GM23248 (cell line): ENCODE measurements around the gene SSMEM1. TPM values are rescaled to one million over a fixed set of nuclear protein-coding genes. Genes with fewer than 3 reads are reported as not detected.
A peak's percentile ranks its signal among the peaks of the same experiment; 100 is the strongest.
"Not testable (repeated sequence)": the region's sequence is repeated elsewhere in the genome, so short reads cannot be mapped to it uniquely, and the experiment has no call there.

Source experiments
- DNase-seq: peaks from one replicate; pipeline ENCODE4 v3.0.0-alpha.2; 2015
- H2AFZ ChIP-seq: fragments of 200-600 bp; sonication (generic); 2 replicates; pipeline ENCODE4 v1.6.1; 2016; ENCODE audit warnings: antibody characterized with exemption
- H3F3A ChIP-seq: fragments of 200-600 bp; sonication (generic); 2 replicates; pipeline ENCODE4 v1.6.1; 2016; ENCODE audit warnings: mild to moderate bottlenecking, antibody characterized with exemption, mixed run types; ENCODE audit not compliant: insufficient read depth
- H3K27ac ChIP-seq: fragments of 200-600 bp; sonication (generic); 2 replicates; pipeline ENCODE4 v1.5.1; 2016; ENCODE audit warnings: mild to moderate bottlenecking
- H3K27me3 ChIP-seq: fragments of 200-600 bp; sonication (generic); replicated peaks from 2 replicates; pipeline ENCODE4 v1.6.1; 2016; ENCODE audit warnings: mild to moderate bottlenecking; ENCODE audit not compliant: insufficient read depth
- H3K36me3 ChIP-seq: fragments of 200-600 bp; sonication (generic); 2 replicates; pipeline ENCODE4 v1.6.1; 2016; ENCODE audit warnings: low read depth, mild to moderate bottlenecking
- H3K4me1 ChIP-seq: fragments of 200-600 bp; sonication (generic); 2 replicates; pipeline ENCODE4 v1.6.1; 2016; ENCODE audit warnings: mild to moderate bottlenecking; ENCODE audit not compliant: insufficient read depth
- H3K4me2 ChIP-seq: fragments of 200-600 bp; sonication (generic); one replicate; pipeline ENCODE4 v1.6.1; 2016; ENCODE audit warnings: mild to moderate bottlenecking; ENCODE audit not compliant: unreplicated experiment
- H3K4me3 ChIP-seq: fragments of 200-600 bp; sonication (generic); 2 replicates; pipeline ENCODE4 v1.5.1; 2016; ENCODE audit warnings: mild to moderate bottlenecking
- H3K79me2 ChIP-seq: fragments of 200-600 bp; sonication (generic); 2 replicates; pipeline ENCODE4 v1.6.1; 2016; ENCODE audit warnings: mild to moderate bottlenecking; ENCODE audit not compliant: insufficient read depth
- H3K9ac ChIP-seq: fragments of 200-600 bp; sonication (generic); 2 replicates; pipeline ENCODE4 v1.6.1; 2016; ENCODE audit warnings: mild to moderate bottlenecking
- H3K9me2 ChIP-seq: fragments of 200-600 bp; sonication (generic); 2 replicates; pipeline ENCODE4 v1.6.1; 2016; ENCODE audit warnings: mixed run types, mild to moderate bottlenecking, moderate library complexity; ENCODE audit not compliant: insufficient read depth
- H3K9me3 ChIP-seq: fragments of 200-600 bp; sonication (generic); one replicate; pipeline ENCODE4 v1.6.1; 2017; ENCODE audit warnings: low read depth
- H4K20me1 ChIP-seq: fragments of 200-600 bp; sonication (generic); 2 replicates; pipeline ENCODE4 v1.6.0; 2016; ENCODE audit not compliant: insufficient read depth
- EZH2 ChIP-seq: fragments of 200-600 bp; sonication (generic); IDR thresholded peaks from 2 replicates; pipeline ENCODE4 v1.6.1; 2018; ENCODE audit warnings: antibody characterized with exemption, mild to moderate bottlenecking; ENCODE audit not compliant: insufficient read depth, poor library complexity, severe bottlenecking
- EZH2phosphoT487 ChIP-seq: fragments of 200-600 bp; sonication (generic); IDR thresholded peaks from 2 replicates; pipeline ENCODE4 v1.6.1; 2018; ENCODE audit warnings: antibody characterized with exemption, moderate library complexity, mild to moderate bottlenecking, low read depth; ENCODE audit not compliant: insufficient read depth
- WGBS, 2 experiments: methylation state at CpG; one replicate each; pipeline ENCODE4 v1.1.6; 2015 to 2017; ENCODE audit warnings: low lambda C conversion rate in 2 of 2, low coverage in 1 of 2; ENCODE audit errors: missing lambda C conversion rate in 2 of 2; 5-methylcytosine and 5-hydroxymethylcytosine counted together
- in situ Hi-C: fragments of 300-500 bp; cut with MboI; formaldehyde crosslinking; loops from 2 replicates; pipeline ENCODE4 v1.15.0; 2020
- polyA plus RNA-seq: library from polyadenylated mRNA; unstranded; fragments of >200 nt; fragmentation: Nextera tagmentation; extraction: Ambion mirVana; gene quantifications from 2 replicates; pipeline ENCODE4 v1.2.1, GENCODE V29; 2016
- total RNA-seq: library from RNA; depleted of rRNA; stranded (reverse); fragments of >200 nt; shearing (Covaris generic); gene quantifications from 2 replicates; pipeline ENCODE4 v1.2.3, GENCODE V29; 2014

Gene SSMEM1
- total and polyA plus RNA-seq, 2 experiments from 2014 or later, result not detected

DNA sequence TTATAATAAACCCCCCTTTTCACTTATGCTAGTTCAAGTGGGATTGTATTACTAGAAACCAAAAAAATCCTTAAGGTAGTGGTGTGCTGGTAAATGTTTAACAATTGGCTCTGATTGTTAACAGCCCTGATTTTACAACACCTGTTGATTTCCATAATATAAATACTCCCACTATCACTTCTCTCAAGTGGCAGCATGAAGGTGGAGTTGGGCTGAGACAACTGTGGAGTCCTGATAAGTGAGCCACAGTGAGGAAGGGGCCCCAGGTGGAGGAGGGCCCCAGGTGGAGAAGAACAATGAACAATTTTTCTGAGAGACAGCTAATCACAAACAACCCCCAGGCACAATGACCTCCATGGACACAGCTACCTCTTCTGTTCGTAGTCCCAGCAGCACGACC, 26.4 kb downstream of the SSMEM1 start:
- no peak overlapping the region for H3K4me2 ChIP-seq
- no peaks in the 10 kb centered on the region for H3K9me2 ChIP-seq
- 50 to 76% methylated on average over 2 of the region's 2 CpGs for WGBS, 2 experiments
- H3K4me3 ChIP-seq, result no peak overlapping the region
- no peak overlapping the region for H2AFZ ChIP-seq
- no peaks in the 10 kb centered on the region for H3K4me1 ChIP-seq
- no peaks in the 10 kb centered on the region for H3K79me2 ChIP-seq
- TF ChIP-seq EZH2, result no peak
- no peak overlapping the region for H3K27ac ChIP-seq
- no peaks in the 10 kb centered on the region for H3F3A ChIP-seq
- no peaks in the 10 kb centered on the region for H3K9me3 ChIP-seq
- H3K27me3 ChIP-seq, result no peaks in the 10 kb centered on the region
- in situ Hi-C loops, result loop anchor here (25.0 kb wide), 1 partner anchor 478 kb away; no protein-coding TSS in a partner anchor
- DNase-seq, result no peak
- H3K9ac ChIP-seq, result no peak overlapping the region
- H4K20me1 ChIP-seq, result no peaks in the 10 kb centered on the region
- H3K36me3 ChIP-seq, result no peaks in the 10 kb centered on the region

DNA sequence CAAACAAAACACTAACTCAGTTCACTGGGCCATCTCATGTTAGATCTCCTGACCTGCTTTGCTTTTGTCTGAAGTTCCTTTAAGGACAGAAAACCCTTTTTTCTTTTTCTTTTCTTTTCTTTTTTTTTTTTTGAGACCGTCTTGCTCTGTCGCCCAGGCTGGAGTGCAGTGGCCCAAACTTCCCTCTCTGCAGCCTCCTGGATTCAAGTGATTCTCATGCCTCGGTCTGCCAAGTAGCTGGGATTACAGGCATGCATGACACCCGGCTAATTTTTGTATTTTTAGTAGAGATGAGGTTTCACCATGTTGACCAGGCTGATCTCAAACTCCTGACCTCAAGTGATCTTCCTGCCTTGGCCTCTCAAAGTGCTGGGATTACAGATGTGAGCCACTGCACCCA, 28.7 kb downstream of the SSMEM1 start:
- H3K79me2 ChIP-seq, H3K36me3 ChIP-seq, H3K9ac ChIP-seq, H3K9me2 ChIP-seq, H3F3A ChIP-seq, H3K27me3 ChIP-seq, H3K4me1 ChIP-seq, H3K4me2 ChIP-seq, H3K27ac ChIP-seq, H3K4me3 ChIP-seq, DNase-seq, H3K9me3 ChIP-seq, H4K20me1 ChIP-seq, H2AFZ ChIP-seq: not testable (repeated sequence)
- in situ Hi-C loops, result loop anchor here (25.0 kb wide), 1 partner anchor 476 kb away; no protein-coding TSS in a partner anchor
- WGBS, 2 experiments, result 42 to 49% methylated on average over 4 of the region's 4 CpGs

DNA sequence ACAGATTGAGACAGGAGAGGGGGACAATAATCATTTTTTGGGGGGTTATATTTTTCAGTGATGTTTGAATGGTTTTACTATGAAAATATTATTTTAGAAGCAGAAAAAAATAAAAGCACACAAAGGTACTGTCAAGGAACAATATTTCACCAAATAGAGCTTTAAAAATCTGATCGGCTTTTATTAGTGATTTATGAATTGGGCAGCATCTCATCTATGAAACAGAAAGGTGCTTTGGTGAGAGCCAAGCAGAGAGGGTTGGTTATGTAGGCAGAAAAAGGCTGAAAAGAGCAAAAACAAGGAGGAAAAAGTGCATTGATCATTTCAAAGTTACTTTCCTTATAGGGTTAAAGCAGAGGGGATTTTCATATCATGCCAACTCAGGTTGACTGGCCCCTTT, 32.6 kb downstream of the SSMEM1 start:
- H3K9ac ChIP-seq, result no peak overlapping the region
- H3K4me3 ChIP-seq, result no peak overlapping the region
- no peak overlapping the region for H3K27ac ChIP-seq
- H2AFZ ChIP-seq, result no peak overlapping the region
- DNase-seq, result no peak
- no peaks in the 10 kb centered on the region for H4K20me1 ChIP-seq
- H3K4me1 ChIP-seq, result peaks cover 13% of the 10 kb centered on the region
- no peak for TF ChIP-seq EZH2
- no peak for TF ChIP-seq EZH2phosphoT487
- WGBS, 2 experiments, result 95 to 100% methylated on average over 1 of the region's 1 CpG
- H3K9me3 ChIP-seq, result no peaks in the 10 kb centered on the region
- in situ Hi-C loops, result loop anchor here (25.0 kb wide), 1 partner anchor 472 kb away; no protein-coding TSS in a partner anchor
- no peaks in the 10 kb centered on the region for H3K9me2 ChIP-seq
- H3K79me2 ChIP-seq, result no peaks in the 10 kb centered on the region
- no peaks in the 10 kb centered on the region for H3K27me3 ChIP-seq
- no peaks in the 10 kb centered on the region for H3K36me3 ChIP-seq
- H3K4me2 ChIP-seq, result no peak overlapping the region
- H3F3A ChIP-seq, result peaks cover 11% of the 10 kb centered on the region; the same call in 1 of the 2 replicates

DNA sequence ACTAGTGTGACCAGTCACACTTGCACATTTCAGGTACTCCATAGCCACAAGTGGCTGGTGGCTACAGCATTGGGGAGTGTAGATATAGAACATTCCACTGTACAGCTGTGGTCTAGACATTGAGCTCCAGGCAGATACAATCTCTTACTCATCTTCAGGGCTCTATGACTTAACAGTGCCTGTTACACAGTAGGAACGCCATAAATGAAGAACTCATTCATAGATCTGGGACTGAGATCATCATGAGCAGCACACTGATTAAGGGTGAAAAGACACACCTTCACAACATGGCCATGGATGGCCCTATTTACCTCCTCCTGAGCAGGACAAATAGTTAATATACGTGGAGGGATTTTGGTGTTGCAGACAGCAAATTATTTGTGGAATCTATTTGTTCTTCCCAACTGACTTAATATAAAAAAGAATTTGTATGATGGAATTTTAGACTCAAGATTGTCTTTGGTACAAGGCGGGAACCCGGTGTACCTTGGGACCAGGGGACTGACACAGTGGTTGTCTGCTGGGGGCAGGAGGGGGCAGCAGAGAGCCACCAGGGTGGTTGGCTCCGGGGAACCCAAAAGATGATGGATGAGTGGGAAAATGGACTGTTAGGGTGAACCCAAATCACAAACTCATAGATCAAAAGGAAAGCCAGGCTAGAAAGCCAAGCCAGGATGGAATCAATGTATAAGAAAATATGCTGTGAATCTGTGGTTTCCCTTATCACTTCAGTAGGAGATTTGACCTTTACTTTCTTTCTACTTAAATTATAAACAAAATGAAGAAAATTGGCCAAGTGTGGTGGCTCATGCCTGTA, 34.7 kb downstream of the SSMEM1 start:
- no peak overlapping the region for H2AFZ ChIP-seq
- H3K36me3 ChIP-seq, result no peaks in the 10 kb centered on the region
- no peaks in the 10 kb centered on the region for H4K20me1 ChIP-seq
- DNase-seq, result peak; percentile 88
- no peak overlapping the region for H3K9ac ChIP-seq
- H3K9me2 ChIP-seq, result no peaks in the 10 kb centered on the region
- H3K4me3 ChIP-seq, result no peak overlapping the region
- in situ Hi-C loops, result loop anchor here (25.0 kb wide), 1 partner anchor 470 kb away; no protein-coding TSS in a partner anchor
- no peaks in the 10 kb centered on the region for H3K27me3 ChIP-seq
- peaks cover 11% of the 10 kb centered on the region; the same call in 1 of the 2 replicates for H3F3A ChIP-seq
- peaks cover 13% of the 10 kb centered on the region for H3K4me1 ChIP-seq
- TF ChIP-seq EZH2 (no peak), EZH2phosphoT487 (no peak)
- H3K27ac ChIP-seq, result no peak overlapping the region
- WGBS, 2 experiments, result 20 to 28% methylated on average over 5 of the region's 5 CpGs
- no peak overlapping the region for H3K4me2 ChIP-seq
- no peaks in the 10 kb centered on the region for H3K79me2 ChIP-seq
- no peaks in the 10 kb centered on the region for H3K9me3 ChIP-seq

DNA sequence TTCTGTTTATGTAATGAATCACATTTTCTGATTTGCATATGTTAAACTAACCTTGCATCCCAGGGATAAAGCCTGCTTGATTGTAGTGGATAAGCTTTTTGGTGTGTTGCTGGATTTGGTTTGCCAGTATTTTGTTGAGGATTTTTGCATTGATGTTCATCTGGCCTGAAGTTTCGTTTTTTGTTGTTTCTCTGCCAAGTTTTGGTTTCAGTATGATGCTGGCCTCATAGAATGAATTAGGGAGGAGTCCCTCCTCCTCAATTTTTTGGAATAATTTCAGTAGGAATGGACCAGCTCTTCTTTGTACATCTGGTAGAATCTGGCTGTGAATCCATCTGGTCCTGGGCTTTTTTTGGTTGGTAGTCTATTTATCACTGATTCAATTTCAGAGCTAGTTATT, 35.8 kb downstream of the SSMEM1 start:
- Histone ChIP-seq H2AFZ (peak overlapping the region; percentile 28; the same call in 1 of the 2 replicates), H3F3A (peaks cover 11% of the 10 kb centered on the region; the same call in 1 of the 2 replicates), H3K4me1 (peaks cover 13% of the 10 kb centered on the region), H3K4me3 (0 out of 2 replicates have a peak overlapping the region, but pooled peaks have one; percentile 7)
- not testable (repeated sequence) for H3K9ac ChIP-seq, H3K9me2 ChIP-seq, H3K9me3 ChIP-seq, H4K20me1 ChIP-seq, H3K27ac ChIP-seq, H3K27me3 ChIP-seq, H3K36me3 ChIP-seq, H3K79me2 ChIP-seq, H3K4me2 ChIP-seq
- peak; percentile 26 for DNase-seq
- in situ Hi-C loops, result loop anchor here (25.0 kb wide), 1 partner anchor 469 kb away; no protein-coding TSS in a partner anchor
- WGBS, 2 experiments, result 5 to 15% methylated on average over 1 of the region's 1 CpG

DNA sequence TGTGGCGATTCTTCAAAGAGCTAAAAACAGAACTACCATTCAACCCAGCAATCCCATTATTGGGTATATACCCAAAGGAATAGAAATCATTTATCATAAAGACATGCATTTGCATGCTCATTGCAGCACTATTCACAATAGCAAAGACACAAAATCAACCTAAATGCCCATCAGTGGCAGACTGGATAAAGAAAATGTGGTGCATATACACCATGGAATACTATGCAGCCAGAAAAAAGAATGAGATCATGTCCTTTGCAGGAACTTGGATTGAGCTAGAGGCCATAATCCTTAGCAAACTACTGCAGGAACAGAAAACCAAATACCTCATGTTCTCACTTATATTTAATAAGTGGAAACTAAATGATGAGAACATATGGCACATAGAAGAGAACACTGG, 38.8 kb downstream of the SSMEM1 start:
- H3K9me2 ChIP-seq, H3K27me3 ChIP-seq, H2AFZ ChIP-seq, H4K20me1 ChIP-seq, H3K9me3 ChIP-seq, H3K4me3 ChIP-seq, H3K4me2 ChIP-seq, H3K79me2 ChIP-seq, DNase-seq, H3K36me3 ChIP-seq, H3K27ac ChIP-seq, H3K9ac ChIP-seq: not testable (repeated sequence)
- H3F3A ChIP-seq, result peaks cover 11% of the 10 kb centered on the region; the same call in 1 of the 2 replicates
- peaks cover 13% of the 10 kb centered on the region for H3K4me1 ChIP-seq
- in situ Hi-C loops, result loop anchor here (25.0 kb wide), 1 partner anchor 466 kb away; no protein-coding TSS in a partner anchor
- 63 to 77% methylated on average over 1 of the region's 1 CpG for whole genome bisulfite sequencing, 2 experiments
